ENCODE results near the gene MSRB3. TPM values are rescaled to one million over a fixed set of nuclear protein-coding genes. Genes with fewer than 3 reads are reported as not detected.

Gene MSRB3
- polyA plus RNA-seq, 1 of the 3 experiments (the other 2 are of a cell fraction), result 24.3 TPM

DNA sequence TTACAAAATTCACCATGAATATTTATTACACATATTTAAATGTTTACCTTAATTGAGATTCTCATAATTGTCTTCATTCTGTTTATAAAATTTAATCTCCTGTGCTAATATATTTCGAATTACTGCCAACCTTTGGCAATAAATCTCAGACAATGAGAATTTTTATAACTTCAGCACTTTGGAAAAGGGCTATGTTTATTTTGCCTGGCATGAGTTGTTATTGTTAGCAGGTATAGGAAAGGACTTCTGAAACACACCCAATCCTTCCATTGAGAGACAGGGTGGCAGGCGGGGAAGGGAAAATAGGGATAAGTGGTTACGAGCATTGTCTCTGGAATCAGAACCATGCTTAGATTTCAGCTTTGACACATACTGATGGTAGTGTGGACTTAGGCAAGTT is 12.1 kb upstream of the MSRB3 start:
- H3K9ac ChIP-seq, result no peak overlapping the region
- TF ChIP-seq SMC3 (IDR thresholded peaks at IDR 0.05; ENCODE audit: low read depth, low read length) (no peak), NFIC (IDR thresholded peaks at IDR 0.05; ENCODE audit: borderline replicate concordance) (no peak), POLR2AphosphoS5 (IDR thresholded peaks at IDR 0.05; ENCODE audit: low read depth, low read length) (no peak), FOXM1 (IDR thresholded peaks at IDR 0.05; ENCODE audit: low read depth) (no peak), FOXJ3 (CRISPR knock-in tag; IDR thresholded peaks at IDR 0.05) (no peak)
- TF ChIP-seq, protein P1, sequence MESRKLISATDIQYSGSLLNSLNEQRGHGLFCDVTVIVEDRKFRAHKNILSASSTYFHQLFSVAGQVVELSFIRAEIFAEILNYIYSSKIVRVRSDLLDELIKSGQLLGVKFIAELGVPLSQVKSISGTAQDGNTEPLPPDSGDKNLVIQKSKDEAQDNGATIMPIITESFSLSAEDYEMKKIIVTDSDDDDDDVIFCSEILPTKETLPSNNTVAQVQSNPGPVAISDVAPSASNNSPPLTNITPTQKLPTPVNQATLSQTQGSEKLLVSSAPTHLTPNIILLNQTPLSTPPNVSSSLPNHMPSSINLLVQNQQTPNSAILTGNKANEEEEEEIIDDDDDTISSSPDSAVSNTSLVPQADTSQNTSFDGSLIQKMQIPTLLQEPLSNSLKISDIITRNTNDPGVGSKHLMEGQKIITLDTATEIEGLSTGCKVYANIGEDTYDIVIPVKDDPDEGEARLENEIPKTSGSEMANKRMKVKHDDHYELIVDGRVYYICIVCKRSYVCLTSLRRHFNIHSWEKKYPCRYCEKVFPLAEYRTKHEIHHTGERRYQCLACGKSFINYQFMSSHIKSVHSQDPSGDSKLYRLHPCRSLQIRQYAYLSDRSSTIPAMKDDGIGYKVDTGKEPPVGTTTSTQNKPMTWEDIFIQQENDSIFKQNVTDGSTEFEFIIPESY (IDR thresholded peaks at IDR 0.05; ENCODE audit: borderline replicate concordance, low read depth), result no peak
- TF ChIP-seq, protein P2, sequence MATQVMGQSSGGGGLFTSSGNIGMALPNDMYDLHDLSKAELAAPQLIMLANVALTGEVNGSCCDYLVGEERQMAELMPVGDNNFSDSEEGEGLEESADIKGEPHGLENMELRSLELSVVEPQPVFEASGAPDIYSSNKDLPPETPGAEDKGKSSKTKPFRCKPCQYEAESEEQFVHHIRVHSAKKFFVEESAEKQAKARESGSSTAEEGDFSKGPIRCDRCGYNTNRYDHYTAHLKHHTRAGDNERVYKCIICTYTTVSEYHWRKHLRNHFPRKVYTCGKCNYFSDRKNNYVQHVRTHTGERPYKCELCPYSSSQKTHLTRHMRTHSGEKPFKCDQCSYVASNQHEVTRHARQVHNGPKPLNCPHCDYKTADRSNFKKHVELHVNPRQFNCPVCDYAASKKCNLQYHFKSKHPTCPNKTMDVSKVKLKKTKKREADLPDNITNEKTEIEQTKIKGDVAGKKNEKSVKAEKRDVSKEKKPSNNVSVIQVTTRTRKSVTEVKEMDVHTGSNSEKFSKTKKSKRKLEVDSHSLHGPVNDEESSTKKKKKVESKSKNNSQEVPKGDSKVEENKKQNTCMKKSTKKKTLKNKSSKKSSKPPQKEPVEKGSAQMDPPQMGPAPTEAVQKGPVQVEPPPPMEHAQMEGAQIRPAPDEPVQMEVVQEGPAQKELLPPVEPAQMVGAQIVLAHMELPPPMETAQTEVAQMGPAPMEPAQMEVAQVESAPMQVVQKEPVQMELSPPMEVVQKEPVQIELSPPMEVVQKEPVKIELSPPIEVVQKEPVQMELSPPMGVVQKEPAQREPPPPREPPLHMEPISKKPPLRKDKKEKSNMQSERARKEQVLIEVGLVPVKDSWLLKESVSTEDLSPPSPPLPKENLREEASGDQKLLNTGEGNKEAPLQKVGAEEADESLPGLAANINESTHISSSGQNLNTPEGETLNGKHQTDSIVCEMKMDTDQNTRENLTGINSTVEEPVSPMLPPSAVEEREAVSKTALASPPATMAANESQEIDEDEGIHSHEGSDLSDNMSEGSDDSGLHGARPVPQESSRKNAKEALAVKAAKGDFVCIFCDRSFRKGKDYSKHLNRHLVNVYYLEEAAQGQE (IDR thresholded peaks at IDR 0.05; ENCODE audit: low read depth, low read length), result no peak
- TF ChIP-seq, protein P3, sequence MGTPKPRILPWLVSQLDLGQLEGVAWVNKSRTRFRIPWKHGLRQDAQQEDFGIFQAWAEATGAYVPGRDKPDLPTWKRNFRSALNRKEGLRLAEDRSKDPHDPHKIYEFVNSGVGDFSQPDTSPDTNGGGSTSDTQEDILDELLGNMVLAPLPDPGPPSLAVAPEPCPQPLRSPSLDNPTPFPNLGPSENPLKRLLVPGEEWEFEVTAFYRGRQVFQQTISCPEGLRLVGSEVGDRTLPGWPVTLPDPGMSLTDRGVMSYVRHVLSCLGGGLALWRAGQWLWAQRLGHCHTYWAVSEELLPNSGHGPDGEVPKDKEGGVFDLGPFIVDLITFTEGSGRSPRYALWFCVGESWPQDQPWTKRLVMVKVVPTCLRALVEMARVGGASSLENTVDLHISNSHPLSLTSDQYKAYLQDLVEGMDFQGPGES (IDR thresholded peaks at IDR 0.05; ENCODE audit: low read depth, low read length), result no peak
- no peak overlapping the region for H3K27ac ChIP-seq (ENCODE audit: low read depth in 2 of 2, low read length in 1 of 2)
- H3K4me2 ChIP-seq, result no peak overlapping the region
- H3K9me3 ChIP-seq, result no peaks in the 10 kb centered on the region
- DNase-seq, result no peak
- H2AFZ ChIP-seq (ENCODE audit: low read depth), result no peak overlapping the region
- no peaks in the 10 kb centered on the region for H4K20me1 ChIP-seq (ENCODE audit: insufficient read depth)
- no peaks in the 10 kb centered on the region for H3F3A ChIP-seq (replicated peaks; ENCODE audit: insufficient read depth)
- WGBS (ENCODE audit: low lambda C conversion rate), result 69% methylated on average over 3 of the region's 3 CpGs
- no peaks in the 10 kb centered on the region for H3K4me1 ChIP-seq (ENCODE audit: control insufficient read depth in 1 of 2, insufficient read depth in 2 of 2, low read depth in 1 of 2, low read length in 1 of 2)
- H3K36me3 ChIP-seq (replicated peaks in 1 of 2; ENCODE audit: control insufficient read depth in 1 of 2, insufficient read depth in 2 of 2, low read length in 1 of 2), result no peaks in the 10 kb centered on the region
- CTCF ChIA-PET, result no interaction called here
- H3K79me2 ChIP-seq (ENCODE audit: insufficient read depth), result no peaks in the 10 kb centered on the region
- H3K9me2 ChIP-seq, result no peaks in the 10 kb centered on the region; the same call in 1 of the 2 replicates
- no peak overlapping the region for H3K4me3 ChIP-seq (ENCODE audit: low read depth in 2 of 2, low read length in 1 of 2)
- POLR2A ChIA-PET, result no interaction called here
- no peaks in the 10 kb centered on the region for H3K27me3 ChIP-seq (ENCODE audit: insufficient read depth)

DNA sequence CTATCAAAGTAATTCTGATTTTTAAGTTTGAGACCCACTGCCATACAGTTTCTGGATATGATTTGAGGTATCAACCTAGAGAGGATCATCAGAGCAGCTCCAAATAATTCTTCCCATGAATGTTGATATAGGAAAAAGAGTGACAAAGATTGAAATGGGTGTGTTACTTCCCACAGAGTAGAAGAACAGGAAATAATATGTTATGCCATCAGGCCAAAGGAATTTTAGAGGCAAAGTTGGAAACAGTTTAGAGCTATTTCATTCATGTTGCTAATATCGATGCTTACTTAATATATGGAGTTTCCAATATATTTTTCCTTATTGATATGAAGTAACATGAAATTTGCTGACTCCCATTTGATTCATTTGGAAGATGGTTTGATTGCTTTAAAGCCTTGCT is 8.9 kb upstream of the MSRB3 start:
- H3K79me2 ChIP-seq (ENCODE audit: insufficient read depth), result no peaks in the 10 kb centered on the region
- no peak overlapping the region; the same call in 1 of the 2 replicates for H3K9ac ChIP-seq
- ChIA-PET POLR2A (no interaction called here), CTCF (interaction anchor here (2.1 kb wide), 1 partner anchor 37 kb away, joined by 5 read pairs; no protein-coding TSS in a partner anchor)
- no peak overlapping the region; the same call in 1 of the 2 replicates for H3K4me2 ChIP-seq
- H3K27ac ChIP-seq (ENCODE audit: low read depth in 2 of 2, low read length in 1 of 2), result no peak overlapping the region; a peak in 1 of 4 replicates
- TF ChIP-seq, protein P4, sequence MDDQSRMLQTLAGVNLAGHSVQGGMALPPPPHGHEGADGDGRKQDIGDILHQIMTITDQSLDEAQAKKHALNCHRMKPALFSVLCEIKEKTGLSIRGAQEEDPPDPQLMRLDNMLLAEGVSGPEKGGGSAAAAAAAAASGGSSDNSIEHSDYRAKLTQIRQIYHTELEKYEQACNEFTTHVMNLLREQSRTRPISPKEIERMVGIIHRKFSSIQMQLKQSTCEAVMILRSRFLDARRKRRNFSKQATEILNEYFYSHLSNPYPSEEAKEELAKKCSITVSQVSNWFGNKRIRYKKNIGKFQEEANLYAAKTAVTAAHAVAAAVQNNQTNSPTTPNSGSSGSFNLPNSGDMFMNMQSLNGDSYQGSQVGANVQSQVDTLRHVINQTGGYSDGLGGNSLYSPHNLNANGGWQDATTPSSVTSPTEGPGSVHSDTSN (IDR thresholded peaks at IDR 0.05), result no peak
- no peaks in the 10 kb centered on the region for H4K20me1 ChIP-seq (ENCODE audit: insufficient read depth)
- no peaks in the 10 kb centered on the region for H3K36me3 ChIP-seq (replicated peaks in 1 of 2; ENCODE audit: control insufficient read depth in 1 of 2, insufficient read depth in 2 of 2, low read length in 1 of 2)
- H3K4me3 ChIP-seq (ENCODE audit: low read depth in 2 of 2, low read length in 1 of 2), result no peak overlapping the region
- no peak for DNase-seq
- H3K27me3 ChIP-seq (ENCODE audit: insufficient read depth), result no peaks in the 10 kb centered on the region
- H3K9me3 ChIP-seq, result no peaks in the 10 kb centered on the region
- peak overlapping the region; percentile 58; the same call in 1 of the 2 replicates for H2AFZ ChIP-seq (ENCODE audit: low read depth)
- no peaks in the 10 kb centered on the region; the same call in 1 of the 2 replicates for H3K9me2 ChIP-seq
- 52% methylated on average over 1 of the region's 1 CpG for WGBS (ENCODE audit: low lambda C conversion rate)
- no peaks in the 10 kb centered on the region for H3F3A ChIP-seq (replicated peaks; ENCODE audit: insufficient read depth)
- H3K4me1 ChIP-seq (ENCODE audit: control insufficient read depth in 1 of 2, insufficient read depth in 2 of 2, low read depth in 1 of 2, low read length in 1 of 2), result no peaks in the 10 kb centered on the region
